Measurements from ENCODE around the gene FLNC.

Gene FLNC

DNA sequence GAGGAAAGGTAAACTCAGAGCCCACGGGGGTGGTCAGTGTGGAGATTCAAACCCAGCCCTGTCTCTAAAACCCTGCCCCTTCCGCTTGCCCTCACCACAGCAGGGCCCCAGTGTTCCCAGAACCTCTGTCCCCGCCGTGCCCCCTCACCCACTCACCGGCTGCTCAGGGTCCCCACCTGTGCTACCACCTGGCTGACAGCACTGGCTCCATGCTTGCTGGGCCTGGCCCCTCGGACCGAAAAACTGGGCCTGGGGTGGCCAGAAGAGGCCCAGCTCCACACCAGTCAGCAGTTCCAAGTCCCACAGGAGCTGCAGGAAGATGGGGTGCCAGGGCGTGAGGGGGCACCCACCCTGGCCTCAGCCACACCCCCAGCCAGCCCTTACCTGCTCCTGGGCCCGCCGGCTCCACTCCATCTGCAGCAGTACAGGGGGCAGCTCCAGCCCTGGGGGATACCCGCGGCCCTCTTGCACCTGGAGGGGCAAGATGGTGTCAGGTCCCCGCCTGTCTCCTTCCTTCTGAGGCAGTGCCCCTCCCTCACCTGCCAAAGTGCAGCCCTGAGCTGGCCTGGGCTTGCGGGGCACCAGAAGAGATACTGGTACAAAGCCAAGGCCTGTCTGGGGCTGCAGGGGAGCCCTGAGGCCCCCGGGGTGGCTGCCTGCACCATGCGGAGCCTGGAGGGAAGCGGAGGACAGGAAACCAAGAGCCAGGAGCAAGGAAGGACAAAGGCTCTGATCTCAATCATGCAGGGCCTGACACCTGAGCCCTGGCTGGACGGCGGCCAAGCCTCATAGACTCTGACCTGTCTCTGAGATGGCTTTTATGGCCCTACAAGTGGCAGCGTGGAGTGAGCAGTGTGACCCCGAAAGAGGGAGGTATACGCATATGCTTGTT, 44.2 kb downstream of the FLNC start:
- no peak for TF ChIP-seq ZFX (IDR thresholded peaks at IDR 0.05; ENCODE audit: borderline replicate concordance)
- TF ChIP-seq, protein P1, sequence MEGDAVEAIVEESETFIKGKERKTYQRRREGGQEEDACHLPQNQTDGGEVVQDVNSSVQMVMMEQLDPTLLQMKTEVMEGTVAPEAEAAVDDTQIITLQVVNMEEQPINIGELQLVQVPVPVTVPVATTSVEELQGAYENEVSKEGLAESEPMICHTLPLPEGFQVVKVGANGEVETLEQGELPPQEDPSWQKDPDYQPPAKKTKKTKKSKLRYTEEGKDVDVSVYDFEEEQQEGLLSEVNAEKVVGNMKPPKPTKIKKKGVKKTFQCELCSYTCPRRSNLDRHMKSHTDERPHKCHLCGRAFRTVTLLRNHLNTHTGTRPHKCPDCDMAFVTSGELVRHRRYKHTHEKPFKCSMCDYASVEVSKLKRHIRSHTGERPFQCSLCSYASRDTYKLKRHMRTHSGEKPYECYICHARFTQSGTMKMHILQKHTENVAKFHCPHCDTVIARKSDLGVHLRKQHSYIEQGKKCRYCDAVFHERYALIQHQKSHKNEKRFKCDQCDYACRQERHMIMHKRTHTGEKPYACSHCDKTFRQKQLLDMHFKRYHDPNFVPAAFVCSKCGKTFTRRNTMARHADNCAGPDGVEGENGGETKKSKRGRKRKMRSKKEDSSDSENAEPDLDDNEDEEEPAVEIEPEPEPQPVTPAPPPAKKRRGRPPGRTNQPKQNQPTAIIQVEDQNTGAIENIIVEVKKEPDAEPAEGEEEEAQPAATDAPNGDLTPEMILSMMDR (IDR thresholded peaks at IDR 0.05): no peak
- peak overlapping the region; percentile 50; the same call in 1 of the 2 replicates for H3K27ac ChIP-seq

DNA sequence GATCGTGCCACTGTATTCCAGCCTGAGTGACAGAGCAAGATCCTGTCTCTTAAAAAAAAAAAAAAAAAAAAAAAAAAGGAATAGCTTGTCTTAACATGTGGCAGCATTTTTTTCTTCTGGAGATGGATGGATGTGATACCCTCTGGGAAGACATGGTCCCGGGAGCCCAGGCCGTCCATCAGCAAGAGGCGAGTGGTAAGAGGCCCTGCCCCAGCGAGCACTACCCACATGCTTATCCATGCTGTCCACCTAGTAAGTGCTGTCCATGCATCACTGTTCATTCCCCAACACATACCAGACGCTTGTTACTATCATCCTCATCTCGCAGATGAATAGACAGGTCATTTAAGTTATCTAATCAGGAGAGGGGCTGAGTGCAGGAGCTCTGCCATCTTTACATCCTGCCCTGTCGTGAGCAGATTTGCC, 45.3 kb downstream of the FLNC start:
- TF ChIP-seq, protein P1 (IDR thresholded peaks at IDR 0.05): no peak
- TF ChIP-seq ZFX (IDR thresholded peaks at IDR 0.05; ENCODE audit: borderline replicate concordance): no peak
- no peak overlapping the region for H3K27ac ChIP-seq

DNA sequence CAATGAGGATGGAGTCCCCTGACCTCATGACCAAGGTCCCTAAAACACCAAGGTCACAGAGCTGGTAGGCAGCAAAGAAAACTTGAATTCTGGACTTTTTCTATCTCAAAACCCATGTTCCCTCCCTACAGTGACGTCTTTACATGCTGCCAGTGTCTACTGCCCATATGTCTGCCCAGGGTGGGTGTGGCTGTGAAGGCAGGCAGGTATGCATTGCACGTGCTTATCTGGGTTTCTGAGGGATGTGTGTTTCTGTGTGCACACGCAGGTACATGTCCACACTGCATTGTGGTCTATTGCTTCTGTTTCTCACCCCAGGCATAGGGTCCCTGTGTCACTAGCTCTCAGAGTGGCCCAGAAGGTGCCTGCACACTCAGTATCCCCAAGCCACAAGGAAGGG, 45.9 kb downstream of the FLNC start:
- TF ChIP-seq, protein P1 (IDR thresholded peaks at IDR 0.05): no peak
- no peak for TF ChIP-seq ZFX (IDR thresholded peaks at IDR 0.05; ENCODE audit: borderline replicate concordance)
- H3K27ac ChIP-seq: no peak overlapping the region

DNA sequence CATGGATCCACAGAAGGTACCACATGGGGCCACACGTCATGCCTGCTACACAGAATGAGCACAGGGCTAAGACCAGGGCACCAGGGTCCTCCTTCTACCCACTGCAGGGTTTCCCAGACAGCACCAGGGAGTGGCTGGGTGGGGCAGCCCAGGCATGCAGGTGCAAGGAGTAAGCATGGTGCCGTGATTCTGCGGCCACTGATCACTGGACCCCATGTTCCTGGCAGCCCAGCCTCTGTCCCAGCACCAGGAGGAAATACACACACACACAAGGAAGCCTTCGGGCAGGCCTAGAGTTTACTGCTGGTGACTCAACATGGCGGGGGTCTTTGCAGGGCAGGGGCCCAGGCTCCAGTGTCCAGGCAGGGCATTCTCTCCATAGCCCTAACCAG, 46.4 kb downstream of the FLNC start:
- no peak for TF ChIP-seq ZFX (IDR thresholded peaks at IDR 0.05; ENCODE audit: borderline replicate concordance)
- TF ChIP-seq, protein P1 (IDR thresholded peaks at IDR 0.05): no peak
- no peak overlapping the region for H3K27ac ChIP-seq

DNA sequence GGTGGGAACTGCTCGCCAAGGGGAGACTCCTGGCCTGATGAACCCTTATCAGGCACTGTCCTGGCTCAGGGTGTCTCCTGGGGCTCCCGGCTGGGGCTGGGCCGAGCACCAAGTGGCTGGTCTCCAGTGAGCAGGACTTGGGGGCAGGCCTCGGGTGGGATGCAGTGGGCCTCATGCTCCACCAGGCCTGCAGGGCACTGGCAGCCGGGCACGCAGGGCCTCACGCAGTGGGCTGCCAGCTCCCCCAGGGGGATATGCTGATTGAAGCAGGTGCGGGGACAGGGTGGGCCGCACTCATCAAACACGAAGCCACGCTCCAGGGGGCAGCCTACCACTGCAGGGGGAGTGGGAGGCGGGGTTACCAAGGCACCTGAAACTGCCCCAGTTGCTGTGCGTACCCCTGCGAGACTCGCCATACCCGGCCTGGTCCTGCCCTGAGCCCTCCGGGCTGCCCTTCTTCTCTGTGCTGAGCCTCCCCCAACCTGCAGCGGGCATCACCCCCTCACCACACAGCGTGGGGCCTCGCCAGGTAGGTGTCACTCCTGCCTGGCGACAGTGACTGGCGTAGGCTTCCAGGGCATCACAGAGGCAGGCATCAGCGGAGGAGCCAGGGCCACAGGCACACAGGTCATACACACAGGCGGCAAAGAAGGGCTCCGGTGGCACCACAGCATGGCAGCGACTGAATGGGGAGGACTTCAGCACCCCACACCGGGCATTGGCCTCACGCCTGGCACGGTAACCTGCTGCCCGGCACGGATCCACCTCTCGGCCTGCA, 47.0 kb downstream of the FLNC start:
- TF ChIP-seq ZFX (IDR thresholded peaks at IDR 0.05; ENCODE audit: borderline replicate concordance): no peak
- TF ChIP-seq, protein P1 (IDR thresholded peaks at IDR 0.05): no peak

DNA sequence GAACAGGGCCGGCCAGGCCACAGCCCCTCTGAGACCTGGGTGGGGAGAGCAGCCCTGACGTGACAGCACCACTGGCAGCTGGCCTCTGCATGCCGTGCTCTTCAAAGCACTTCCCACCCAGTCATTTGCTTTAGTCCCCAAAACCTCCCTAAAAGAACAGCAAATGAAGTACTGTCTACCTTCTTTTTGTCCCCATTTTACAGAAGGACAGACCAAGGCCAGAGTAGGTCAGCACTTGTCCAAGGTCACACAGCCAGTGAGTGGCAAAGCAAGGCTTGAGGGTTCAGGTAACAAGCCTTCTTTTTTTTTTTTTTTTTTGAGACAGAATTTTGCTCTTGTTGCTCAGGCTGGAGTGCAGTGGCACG, 47.5 kb downstream of the FLNC start:
- no peak overlapping the region for H3K27ac ChIP-seq
- TF ChIP-seq, protein P1 (IDR thresholded peaks at IDR 0.05): no peak
- TF ChIP-seq ZFX (IDR thresholded peaks at IDR 0.05; ENCODE audit: borderline replicate concordance): no peak

More for the DNA sequence above, 47.0 kb downstream of the FLNC start:
- no peak overlapping the region for H3K27ac ChIP-seq

Measured in 22Rv1 (cell line).